Measurements from ENCODE around the gene ULK4.
"Not testable (repeated sequence)": the region's sequence is repeated elsewhere in the genome, so short reads cannot be mapped to it uniquely, and the experiment has no call there.

The ULK4 gene

GRCh38 chr3:41749988-41750387, 211.9 kb downstream of the ULK4 start:
- DNase-seq, result no peak

GRCh38 chr3:41746215-41746614, 215.7 kb downstream of the ULK4 start:
- no peak for DNase-seq

- no peak for DNase-seq
These were observed 219.8 kb downstream of the ULK4 start for GRCh38 chr3:41742121-41742520.

- DNase-seq, result no peak
These were observed 221.5 kb downstream of the ULK4 start for GRCh38 chr3:41740374-41740886.

GRCh38 chr3:41726891-41727290, 235.0 kb downstream of the ULK4 start:
- DNase-seq, result no peak

GRCh38 chr3:41717641-41718040, 244.3 kb downstream of the ULK4 start:
- no peak for DNase-seq

- no peak for DNase-seq
These were observed 245.4 kb downstream of the ULK4 start for GRCh38 chr3:41716471-41716870.

GRCh38 chr3:41715376-41715775, 246.5 kb downstream of the ULK4 start:
- DNase-seq, result no peak

- DNase-seq, result no peak
These were observed 250.3 kb downstream of the ULK4 start for GRCh38 chr3:41711651-41712050.

- no peak for DNase-seq
These were observed 251.1 kb downstream of the ULK4 start for GRCh38 chr3:41710646-41711388.

- not testable (repeated sequence) for DNase-seq
These were observed 252.7 kb downstream of the ULK4 start for GRCh38 chr3:41709213-41709612.

- no peak for DNase-seq
These were observed 253.7 kb downstream of the ULK4 start for GRCh38 chr3:41708176-41708575.

GRCh38 chr3:41705893-41706292, 256.0 kb downstream of the ULK4 start:
- no peak for DNase-seq

- no peak for DNase-seq
These were observed 260.7 kb downstream of the ULK4 start for GRCh38 chr3:41701191-41701698.

GRCh38 chr3:41700155-41700554, 261.7 kb downstream of the ULK4 start:
- no peak for DNase-seq

GRCh38 chr3:41698898-41699297, 263.0 kb downstream of the ULK4 start:
- DNase-seq, result no peak

- DNase-seq, result no peak
These were observed 264.2 kb downstream of the ULK4 start for GRCh38 chr3:41697702-41698101.

- DNase-seq, result peak; percentile 16
These were observed 266.1 kb downstream of the ULK4 start for GRCh38 chr3:41695806-41696205.

- no peak for DNase-seq
These were observed 268.1 kb downstream of the ULK4 start for GRCh38 chr3:41693799-41694198.

- DNase-seq, result peak; percentile 57
These were observed 270.9 kb downstream of the ULK4 start for GRCh38 chr3:41690766-41691563.

- no peak for DNase-seq
These were observed 273.1 kb downstream of the ULK4 start for GRCh38 chr3:41688595-41689380.

- DNase-seq, result no peak
These were observed 276.8 kb downstream of the ULK4 start for GRCh38 chr3:41684797-41685735.

Data from hematopoietic multipotent progenitor cell treated with erythropoietin and hydrocortisone succinate and interleukin-3 and kit ligand, for 6 days (in vitro differentiated cells).